D721Med (cell line): ENCODE measurements around the gene PALM3.
"Not testable (repeated sequence)": the region's sequence is repeated elsewhere in the genome, so short reads cannot be mapped to it uniquely, and the experiment has no call there.

Experiments
- DNase-seq: peaks from one replicate; pipeline ENCODE4 v3.0.0; 2011; ENCODE audit warnings: low spot score; ENCODE audit not compliant: insufficient read length
- FAIRE-seq: peaks from 2 replicates; lab custom pipeline; 2011; peaks lifted over from hg19 to GRCh38; lab: Jason Lieb, UNC
- TF ChIP-seq, protein P1 (sequence below): IDR thresholded peaks from 2 replicates; pipeline ENCODE4 v1.5.1; 2012; ENCODE audit warnings: mild to moderate bottlenecking, control low read depth; ENCODE audit not compliant: insufficient read depth; ENCODE audit errors: missing control alignments

The PALM3 gene

DNA sequence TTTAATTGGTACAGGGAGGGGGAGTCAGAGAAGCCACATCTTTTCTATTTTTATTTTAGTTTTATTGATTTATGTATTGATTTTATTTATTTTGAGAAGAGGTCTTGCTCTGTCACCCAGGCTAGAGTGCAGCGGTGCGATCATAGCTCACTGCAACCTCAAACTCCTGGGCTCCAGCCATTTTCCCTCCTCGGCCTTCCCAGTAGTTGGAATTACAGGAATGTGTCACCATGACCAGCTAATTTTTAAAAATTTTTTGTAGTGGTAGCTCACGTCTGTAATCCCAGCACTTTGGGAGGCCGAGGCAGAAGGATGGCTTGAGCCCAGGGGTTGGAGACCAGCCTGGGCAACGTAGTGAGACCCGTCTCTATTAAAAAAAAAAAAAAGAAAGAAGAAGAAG, 26.2 kb downstream of the PALM3 start:
- TF ChIP-seq, protein P1, sequence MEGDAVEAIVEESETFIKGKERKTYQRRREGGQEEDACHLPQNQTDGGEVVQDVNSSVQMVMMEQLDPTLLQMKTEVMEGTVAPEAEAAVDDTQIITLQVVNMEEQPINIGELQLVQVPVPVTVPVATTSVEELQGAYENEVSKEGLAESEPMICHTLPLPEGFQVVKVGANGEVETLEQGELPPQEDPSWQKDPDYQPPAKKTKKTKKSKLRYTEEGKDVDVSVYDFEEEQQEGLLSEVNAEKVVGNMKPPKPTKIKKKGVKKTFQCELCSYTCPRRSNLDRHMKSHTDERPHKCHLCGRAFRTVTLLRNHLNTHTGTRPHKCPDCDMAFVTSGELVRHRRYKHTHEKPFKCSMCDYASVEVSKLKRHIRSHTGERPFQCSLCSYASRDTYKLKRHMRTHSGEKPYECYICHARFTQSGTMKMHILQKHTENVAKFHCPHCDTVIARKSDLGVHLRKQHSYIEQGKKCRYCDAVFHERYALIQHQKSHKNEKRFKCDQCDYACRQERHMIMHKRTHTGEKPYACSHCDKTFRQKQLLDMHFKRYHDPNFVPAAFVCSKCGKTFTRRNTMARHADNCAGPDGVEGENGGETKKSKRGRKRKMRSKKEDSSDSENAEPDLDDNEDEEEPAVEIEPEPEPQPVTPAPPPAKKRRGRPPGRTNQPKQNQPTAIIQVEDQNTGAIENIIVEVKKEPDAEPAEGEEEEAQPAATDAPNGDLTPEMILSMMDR = no peak
- FAIRE-seq = no peak

DNA sequence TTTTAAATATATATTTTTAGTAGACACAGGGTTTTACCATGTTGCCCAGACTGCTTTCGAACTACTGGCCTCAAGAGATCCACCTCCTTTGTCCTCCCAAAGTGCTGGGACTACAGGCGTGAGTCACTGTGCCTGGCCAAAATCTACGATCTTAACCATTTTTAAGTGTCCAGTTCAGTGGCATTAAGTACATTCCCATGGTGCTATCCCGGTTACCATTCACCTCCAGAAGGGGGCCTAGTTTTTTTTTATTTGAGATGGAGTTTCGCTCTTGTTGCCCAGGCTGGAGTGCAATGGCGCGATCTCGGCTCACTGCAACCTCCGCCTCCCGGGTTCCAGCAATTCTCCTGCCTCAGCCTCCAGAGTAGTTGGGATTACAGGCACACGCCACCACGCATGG, 26.7 kb downstream of the PALM3 start:
- FAIRE-seq, DNase-seq: not testable (repeated sequence)

More for the DNA sequence above, 26.2 kb downstream of the PALM3 start:
- DNase-seq = no peak

DNA sequence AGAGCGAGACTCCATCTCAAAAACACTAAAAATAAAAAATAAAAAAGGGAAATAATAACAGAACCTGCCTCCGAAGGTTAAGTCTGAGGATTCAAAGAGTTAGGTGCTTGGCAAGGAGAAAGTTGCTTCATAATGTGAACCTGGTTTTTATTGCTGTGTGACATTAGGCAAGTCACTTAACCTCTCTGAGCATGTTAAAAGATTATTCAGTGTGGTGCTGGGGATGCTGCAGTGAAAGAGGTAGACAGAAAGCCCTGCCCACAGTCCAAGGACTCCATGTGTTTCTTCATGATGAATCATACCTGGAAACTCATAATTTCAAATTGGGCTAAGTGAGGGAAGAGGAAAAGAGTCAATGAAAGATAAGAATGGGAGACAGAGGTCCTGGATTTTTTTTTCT, 27.9 kb downstream of the PALM3 start:
- FAIRE-seq = no peak
- no peak for DNase-seq
- TF ChIP-seq, protein P1 = no peak

DNA sequence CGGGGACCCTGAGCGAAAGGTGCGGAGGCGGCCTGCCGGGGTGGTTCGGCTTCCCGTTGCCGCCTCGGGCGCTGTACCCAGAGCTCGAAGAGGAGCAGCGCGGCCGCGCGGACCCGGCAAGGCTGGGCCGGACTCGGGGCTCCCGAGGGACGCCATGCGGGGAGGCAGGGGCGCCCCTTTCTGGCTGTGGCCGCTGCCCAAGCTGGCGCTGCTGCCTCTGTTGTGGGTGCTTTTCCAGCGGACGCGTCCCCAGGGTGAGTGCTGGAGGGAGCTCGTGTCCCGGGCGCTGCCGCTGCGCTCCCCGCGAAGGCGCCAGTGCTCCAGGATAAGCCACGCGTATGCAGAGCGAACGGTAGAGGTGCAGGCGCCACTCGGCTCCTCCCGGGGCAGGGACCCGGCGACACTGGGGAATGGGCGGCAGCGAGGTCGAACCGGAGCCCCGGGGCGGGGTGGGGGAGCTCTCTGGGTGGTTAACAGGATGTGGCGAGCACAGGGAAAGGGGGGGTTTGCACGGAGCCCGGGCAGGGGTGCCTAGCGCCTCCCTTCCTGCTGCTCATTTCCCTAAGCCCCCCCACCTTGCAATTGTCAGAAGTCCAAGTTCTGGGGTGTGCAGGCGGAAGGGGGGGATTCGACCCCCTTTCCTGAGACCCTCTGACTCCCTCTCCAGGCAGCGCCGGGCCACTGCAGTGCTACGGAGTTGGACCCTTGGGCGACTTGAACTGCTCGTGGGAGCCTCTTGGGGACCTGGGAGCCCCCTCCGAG, 30.0 kb downstream of the PALM3 start, which contains the start of gene IL27RA:
Gene IL27RA, plus strand, starts transcription at position 44 of the 762 bp plus-strand sequence. Its CDS starts 111 bp downstream, at position 155.
- TF ChIP-seq, protein P1 = peak; percentile 70
- peak; percentile 79 for DNase-seq
- no peak for FAIRE-seq

DNA sequence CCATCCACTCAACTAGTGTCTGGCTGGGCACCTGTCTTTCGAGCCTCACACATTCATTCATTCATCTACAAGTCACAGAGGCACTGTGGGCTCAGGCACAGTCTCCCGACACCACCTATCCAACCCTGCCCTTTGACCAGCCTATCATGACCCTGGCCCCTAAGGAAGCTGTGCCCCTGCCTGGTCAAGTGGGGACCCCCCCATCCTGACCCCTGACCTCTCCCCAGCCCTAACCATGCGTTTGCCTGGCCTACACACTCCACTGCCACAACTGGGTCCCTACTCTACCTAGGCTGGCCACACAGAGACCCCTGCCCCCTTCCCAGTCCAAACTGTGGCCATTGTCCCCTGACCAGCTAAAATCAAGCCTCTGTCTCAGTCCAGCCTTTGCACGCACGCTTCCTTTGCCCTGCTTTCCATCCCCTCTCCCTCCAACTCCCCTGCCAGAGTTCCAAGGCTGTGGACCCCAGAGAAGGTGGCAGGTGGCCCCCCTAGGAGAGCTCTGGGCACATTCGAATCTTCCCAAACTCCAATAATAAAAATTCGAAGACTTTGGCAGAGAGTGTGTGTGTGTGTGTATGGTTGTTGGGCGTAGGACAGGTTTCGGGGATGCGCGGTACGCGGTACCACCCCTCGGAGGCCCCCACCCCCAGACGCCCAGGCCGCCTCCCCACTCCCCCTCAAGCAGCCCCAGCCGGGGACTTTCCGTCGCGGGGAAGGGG, 30.7 kb downstream of the PALM3 start:
- DNase-seq (no peak), FAIRE-seq (no peak)
- TF ChIP-seq, protein P1 = no peak

DNA sequence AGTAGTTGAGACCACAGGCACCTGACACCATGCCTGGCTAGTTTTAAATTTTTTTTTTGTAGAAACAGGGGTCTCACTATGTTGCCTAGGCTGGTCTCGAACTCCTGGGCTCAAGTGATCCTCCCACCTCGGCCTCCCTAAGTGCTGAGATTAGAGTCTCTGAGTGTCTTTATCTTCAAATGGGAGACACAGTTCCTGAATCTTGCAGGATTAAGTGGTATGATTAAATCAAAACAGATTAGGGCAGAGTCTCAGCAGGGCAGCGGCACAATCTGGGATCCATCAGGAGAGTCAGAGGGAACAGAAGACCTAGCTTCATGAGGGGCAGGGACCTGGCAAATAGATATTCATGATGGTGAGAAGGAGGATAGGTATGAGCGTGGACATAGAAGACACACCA, 33.0 kb downstream of the PALM3 start:
- FAIRE-seq = no peak

DNA sequence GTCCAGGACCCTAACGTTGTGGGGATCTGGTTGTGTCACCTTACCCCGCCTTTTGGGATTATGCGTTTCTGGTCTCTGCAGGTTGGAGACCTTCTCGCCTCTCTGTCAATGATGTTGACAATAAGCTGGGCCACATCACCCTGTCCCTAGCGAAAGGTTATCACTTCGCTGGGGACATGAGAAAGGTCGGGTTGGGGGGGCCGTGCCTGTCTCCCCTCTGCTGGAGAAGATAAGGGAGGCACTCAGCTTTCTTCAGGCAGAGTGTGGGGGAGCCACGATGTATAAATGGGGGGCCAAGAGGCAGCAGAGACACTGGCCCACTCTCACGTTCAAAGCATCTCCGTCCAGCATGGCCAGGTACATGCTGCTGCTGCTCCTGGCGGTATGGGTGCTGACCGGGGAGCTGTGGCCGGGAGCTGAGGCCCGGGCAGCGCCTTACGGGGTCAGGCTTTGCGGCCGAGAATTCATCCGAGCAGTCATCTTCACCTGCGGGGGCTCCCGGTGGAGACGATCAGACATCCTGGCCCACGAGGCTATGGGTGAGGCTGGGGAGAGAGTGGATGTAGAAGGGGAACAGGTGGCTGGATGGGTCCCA, 33.9 kb downstream of the PALM3 start, which contains the start of gene RLN3:
Gene RLN3, plus strand, starts transcription at position 293 of the 595 bp plus-strand sequence. Its CDS starts 57 bp downstream, at position 350.
- FAIRE-seq = no peak
- no peak for DNase-seq
- TF ChIP-seq, protein P1 = no peak

More for the DNA sequence above, 33.0 kb downstream of the PALM3 start:
- TF ChIP-seq, protein P1 = no peak
- peak; percentile 54 for DNase-seq

DNA sequence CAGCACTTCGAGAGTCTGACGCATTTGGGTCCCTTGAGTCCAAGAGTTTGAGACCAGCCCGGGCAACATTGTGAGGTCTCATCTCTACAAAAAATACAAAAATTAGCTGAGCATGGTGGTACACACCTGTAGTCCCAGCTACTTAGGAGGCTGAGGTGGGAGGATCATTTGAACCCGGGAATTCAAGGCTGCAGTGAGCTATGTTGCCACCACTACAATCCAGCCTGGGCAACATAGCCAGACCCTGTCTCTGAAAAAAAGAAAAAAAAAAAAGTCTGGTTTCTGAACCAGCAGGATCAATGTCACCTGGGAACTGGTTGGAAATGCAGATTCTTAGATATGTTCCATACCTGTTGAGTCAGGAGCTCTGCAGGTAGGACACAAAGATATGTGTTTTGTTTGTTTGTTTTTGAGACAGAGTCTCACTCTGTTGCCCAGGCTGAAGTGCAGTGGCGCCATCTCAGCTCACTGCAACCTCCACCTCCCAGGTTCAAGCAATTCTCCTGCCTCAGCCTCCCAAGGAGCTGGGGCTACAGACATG, 35.2 kb downstream of the PALM3 start:
- FAIRE-seq, DNase-seq: not testable (repeated sequence)
